IMR-90 (cell line): ENCODE measurements around the gene PNPLA2. TPM values are rescaled to one million over a fixed set of nuclear protein-coding genes. Genes with fewer than 3 reads are reported as not detected.

Experiments
- ATAC-seq: fragments of 200-7000 bp; cut with Tn5 transposase; 2 replicates; pipeline ENCODE4 v1.9.1; 2020; ENCODE audit warnings: low read depth, mild to moderate bottlenecking, moderate library complexity
- BruUV-seq: library from RNA; stranded (reverse); fragments of 400-500 nt; replicated peaks from 2 replicates; lab custom pipeline; 2021; lab: Mats Ljungman, UMichigan
- CTCF ChIA-PET: fragments of 300-600 bp; formaldehyde crosslinking; extraction: SDS; loops from one replicate; lab custom pipeline; 2021; ENCODE audit warnings: antibody characterized with exemption; lab: Yijun Ruan, JAX
- POLR2A ChIA-PET: fragments of 300-600 bp; sonication (Branson Sonifier 250); formaldehyde crosslinking; loops from one replicate; lab custom pipeline; 2022; ENCODE audit warnings: antibody characterized with exemption; ENCODE audit not compliant: unreplicated experiment; lab: Charles Lee
- DNase-seq: peaks from one replicate; pipeline ENCODE4 v3.0.0; 2013
- H2AFZ ChIP-seq: replicated peaks from 2 replicates; pipeline ENCODE3; 2013; ENCODE audit warnings: low read length, mild to moderate bottlenecking; ENCODE audit not compliant: poor library complexity
- H2AK5ac ChIP-seq: 2 replicates; pipeline ENCODE4 v1.6.1; 2013; ENCODE audit warnings: low read depth, low read length, inconsistent platforms
- H2AK9ac ChIP-seq: replicated peaks from 2 replicates; pipeline ENCODE3; 2013; ENCODE audit warnings: mild to moderate bottlenecking, low read depth, low read length, moderate library complexity; ENCODE audit not compliant: poor library complexity
- H2BK120ac ChIP-seq: 2 replicates; pipeline ENCODE4 v1.6.1; 2013; ENCODE audit warnings: low read depth, low read length, inconsistent platforms
- H2BK15ac ChIP-seq: 3 replicates; pipeline ENCODE4 v1.6.1; 2013; ENCODE audit warnings: low read depth, low read length, inconsistent platforms
- H2BK20ac ChIP-seq: 2 replicates; pipeline ENCODE4 v1.6.1; 2013; ENCODE audit warnings: low read depth, mild to moderate bottlenecking, inconsistent platforms, low read length, moderate library complexity
- H2BK5ac ChIP-seq: 2 replicates; pipeline ENCODE4 v1.6.1; 2013; ENCODE audit warnings: mild to moderate bottlenecking, low read depth, low read length, inconsistent platforms; ENCODE audit not compliant: poor library complexity, severe bottlenecking
- H3K14ac ChIP-seq: replicated peaks from 2 replicates; pipeline ENCODE4 v1.6.1; 2013; ENCODE audit warnings: low read depth, low read length, inconsistent platforms
- H3K18ac ChIP-seq: 2 replicates; pipeline ENCODE4 v1.6.1; 2013; ENCODE audit warnings: low read depth, low read length, control low read depth
- H3K23ac ChIP-seq: 2 replicates; pipeline ENCODE4 v1.6.1; 2013; ENCODE audit warnings: low read depth, low read length, inconsistent platforms
- H3K27ac ChIP-seq: 2 replicates; pipeline ENCODE4 v1.5.1; 2013; ENCODE audit warnings: mild to moderate bottlenecking, control low read depth, low read length; ENCODE audit not compliant: insufficient read depth
- H3K27me3 ChIP-seq: 2 replicates; pipeline ENCODE4 v1.6.1; 2013; ENCODE audit warnings: low read length; ENCODE audit not compliant: control insufficient read depth, insufficient read depth
- H3K36me3 ChIP-seq: 2 replicates; pipeline ENCODE4 v1.6.1; 2013; ENCODE audit warnings: low read length, mixed read lengths; ENCODE audit not compliant: control insufficient read depth, insufficient read depth
- H3K4ac ChIP-seq: 2 replicates; pipeline ENCODE4 v1.6.1; 2013; ENCODE audit warnings: low read depth, low read length, inconsistent platforms
- H3K4me1 ChIP-seq: 2 replicates; pipeline ENCODE4 v1.6.1; 2013; ENCODE audit warnings: low read length, mixed read lengths; ENCODE audit not compliant: control insufficient read depth, insufficient read depth
- H3K4me2 ChIP-seq: 2 replicates; pipeline ENCODE4 v1.6.1; 2013; ENCODE audit warnings: low read depth, mild to moderate bottlenecking, control low read depth, low read length, moderate library complexity
- H3K4me3 ChIP-seq: 2 replicates; pipeline ENCODE4 v1.5.1; 2013; ENCODE audit warnings: low read depth, mild to moderate bottlenecking, control low read depth, low read length, moderate library complexity; ENCODE audit not compliant: insufficient read depth
- H3K56ac ChIP-seq: 2 replicates; pipeline ENCODE4 v1.6.1; 2013; ENCODE audit warnings: low read length, inconsistent platforms; ENCODE audit not compliant: insufficient read depth; ENCODE audit errors: extremely low read depth
- H3K79me1 ChIP-seq, 2 experiments: 2 replicates each; pipeline ENCODE4 v1.6.1; 2013; ENCODE audit warnings: low read length in 2 of 2, inconsistent platforms in 1 of 2, low read depth in 1 of 2
- H3K9ac ChIP-seq: 2 replicates; pipeline ENCODE4 v1.6.1; 2013; ENCODE audit warnings: low read depth, low read length, control low read depth
- H3K9me1 ChIP-seq: 2 replicates; pipeline ENCODE4 v1.6.1; 2013; ENCODE audit warnings: low read length, inconsistent platforms; ENCODE audit not compliant: insufficient read depth
- H3K9me3 ChIP-seq: 2 replicates; pipeline ENCODE4 v1.6.1; 2013; ENCODE audit warnings: low read length; ENCODE audit not compliant: control insufficient read depth, insufficient read depth
- H4K20me1 ChIP-seq: 2 replicates; pipeline ENCODE4 v1.6.1; 2013; ENCODE audit warnings: low read length, inconsistent platforms; ENCODE audit not compliant: insufficient read depth
- H4K5ac ChIP-seq: 2 replicates; pipeline ENCODE4 v1.6.1; 2013; ENCODE audit warnings: mild to moderate bottlenecking, low read depth, low read length, control low read depth
- H4K8ac ChIP-seq, 2 experiments: 2 replicates each; pipeline ENCODE4 v1.6.1; 2013; ENCODE audit warnings: low read depth in 2 of 2, low read length in 2 of 2, control low read depth in 1 of 2, inconsistent platforms in 1 of 2
- H4K91ac ChIP-seq: 2 replicates; pipeline ENCODE4 v1.6.1; 2013; ENCODE audit warnings: low read depth, low read length, inconsistent platforms; ENCODE audit not compliant: insufficient read depth
- BHLHE40 ChIP-seq: fragments of 150-350 bp; IDR thresholded peaks from 2 replicates; pipeline ENCODE4 v1.6.1; 2016; ENCODE audit warnings: mild to moderate bottlenecking, low read depth, low read length
- CEBPB ChIP-seq: IDR thresholded peaks from 2 replicates; pipeline ENCODE4 v1.6.1; 2012; ENCODE audit warnings: low read depth, low read length, improper control_type of control experiment
- CHD1 ChIP-seq: IDR thresholded peaks from 2 replicates; pipeline ENCODE4 v1.6.1; 2012; ENCODE audit warnings: low read depth, low read length, improper control_type of control experiment
- CTCF ChIP-seq: conservative IDR thresholded peaks from 2 replicates; pipeline ENCODE4 v1.5.1; 2012; ENCODE audit warnings: mild to moderate bottlenecking, low read depth, low read length, improper control_type of control experiment
- FOS ChIP-seq: fragments of 150-350 bp; IDR thresholded peaks from 2 replicates; pipeline ENCODE4 v1.6.1; 2016; ENCODE audit warnings: low read depth, low read length
- MAFK ChIP-seq: IDR thresholded peaks from 2 replicates; pipeline ENCODE4 v1.6.1; 2012; ENCODE audit warnings: low read depth, low read length, improper control_type of control experiment
- MAZ ChIP-seq: IDR thresholded peaks from 2 replicates; pipeline ENCODE4 v1.6.1; 2012; ENCODE audit warnings: low read depth, mild to moderate bottlenecking, low read length, improper control_type of control experiment, moderate library complexity, borderline replicate concordance
- MXI1 ChIP-seq: IDR thresholded peaks from 2 replicates; pipeline ENCODE4 v1.6.1; 2012; ENCODE audit warnings: low read depth, mild to moderate bottlenecking, low read length, moderate library complexity, borderline replicate concordance
- NFE2L2 ChIP-seq: fragments of 150-350 bp; IDR thresholded peaks from 2 replicates; pipeline ENCODE4 v1.6.1; 2016; ENCODE audit warnings: low read depth, mild to moderate bottlenecking, low read length
- POLR2A ChIP-seq: IDR thresholded peaks from 2 replicates; pipeline ENCODE4 v1.6.1; 2012; ENCODE audit warnings: mild to moderate bottlenecking, low read depth, low read length
- RAD21 ChIP-seq: IDR thresholded peaks from 2 replicates; pipeline ENCODE4 v1.6.1; 2012; ENCODE audit warnings: low read length, improper control_type of control experiment
- RCOR1 ChIP-seq: IDR thresholded peaks from 2 replicates; pipeline ENCODE4 v1.6.1; 2012; ENCODE audit warnings: mild to moderate bottlenecking, low read length, improper control_type of control experiment; ENCODE audit not compliant: insufficient replicate concordance
- RFX5 ChIP-seq: IDR thresholded peaks from 2 replicates; pipeline ENCODE4 v1.8.0; 2012; ENCODE audit warnings: low read depth, mild to moderate bottlenecking, low read length, moderate library complexity
- SMC3 ChIP-seq: fragments of 150-350 bp; IDR thresholded peaks from 2 replicates; pipeline ENCODE4 v1.6.1; 2016; ENCODE audit warnings: low read depth, mild to moderate bottlenecking, antibody characterized with exemption, low read length, moderate library complexity
- WGBS, 2 experiments: methylation state at CpG; one replicate each; pipeline versions ENCODE4 v1.1.5 to v1.1.7; 2013; ENCODE audit warnings: missing lambda C conversion rate in 2 of 2; ENCODE audit not compliant: insufficient read length in 1 of 2; ENCODE audit errors: extremely low coverage in 2 of 2; 5-methylcytosine and 5-hydroxymethylcytosine counted together
- dilution Hi-C: fragments of 300-500 bp; cut with HindIII; formaldehyde crosslinking; loops from one replicate; pipeline ENCODE4 v1.14.3; 2018; ENCODE audit warnings: low sequenced_read_pairs; ENCODE audit not compliant: unreplicated experiment
- in situ Hi-C: fragments of 300-500 bp; cut with MboI; formaldehyde crosslinking; loops from 3 replicates; pipeline ENCODE4 v1.14.3; 2019; ENCODE audit warnings: low sequenced_read_pairs, inconsistent platforms, mixed read lengths
- intact Hi-C: fragments of 100-400 bp; cut with micrococcal nuclease; formaldehyde crosslinking; loops from 2 replicates; pipeline ENCODE4 v1.10.0; 2022
- polyA plus RNA-seq, 3 experiments: library from polyadenylated mRNA; depleted of rRNA; stranded (reverse); fragments of >200 nt; gene quantifications; 2 replicates each; pipeline ENCODE4 v1.2.3, GENCODE V29; 2012; ENCODE audit warnings: low replicate concordance in 1 of 3
- total RNA-seq: library from RNA; depleted of rRNA; stranded (reverse); fragments of >200 nt; gene quantifications from 2 replicates; pipeline ENCODE4 v1.2.3, GENCODE V29; 2012
- TF ChIP-seq, protein P1 (sequence below): fragments of 150-350 bp; IDR thresholded peaks from 2 replicates; pipeline ENCODE4 v1.6.1; 2016; ENCODE audit warnings: low read depth, mild to moderate bottlenecking, low read length, moderate library complexity, borderline replicate concordance
- TF ChIP-seq, protein P2 (sequence below): fragments of 150-350 bp; IDR thresholded peaks from 2 replicates; pipeline ENCODE4 v1.6.1; 2017; ENCODE audit warnings: mild to moderate bottlenecking, antibody characterized with exemption, low read length, low read depth

Gene PNPLA2
- total and polyA plus RNA-seq, 2 of the 4 experiments (the other 2 are of a cell fraction), result 7.0 to 94.3 TPM

- no peak overlapping the region for H4K8ac ChIP-seq
- no TSS peak for BruUV-seq
- peaks cover 71% of the 10 kb centered on the region for H4K20me1 ChIP-seq
- no peak overlapping the region for H4K91ac ChIP-seq
- H3K9me1 ChIP-seq, result no peaks in the 10 kb centered on the region
- no peak overlapping the region for H2BK5ac ChIP-seq
- no peaks in the 10 kb centered on the region for H3K9me3 ChIP-seq
- ATAC-seq (no peak), DNase-seq (no peak)
- H3K56ac ChIP-seq, result no peak overlapping the region
- H3K14ac ChIP-seq, result no peak overlapping the region
- H3K4me3 ChIP-seq, result no peak overlapping the region
- H4K5ac ChIP-seq, result no peak overlapping the region
- dilution Hi-C loops (no loop called here), in situ Hi-C loops (no loop called here), intact Hi-C loops (no loop called here)
- no peak overlapping the region for H2AFZ ChIP-seq
- WGBS, 2 experiments, result 95% methylated on average over 7 of the region's 15 CpGs; no CpG with 5 or more reads in 1 of the 2 experiments
- H3K4me2 ChIP-seq, result no peak overlapping the region
- H2BK20ac ChIP-seq, result no peak overlapping the region
- no peak overlapping the region for H3K27ac ChIP-seq
- H2AK5ac ChIP-seq, result no peak overlapping the region
- H2BK15ac ChIP-seq, result no peak overlapping the region
- ChIA-PET POLR2A (no interaction called here), CTCF (no interaction called here)
- H3K9ac ChIP-seq, result no peak overlapping the region
- H2BK120ac ChIP-seq, result no peak overlapping the region
- TF ChIP-seq POLR2A (no peak), MAZ (no peak), RAD21 (no peak), CHD1 (no peak), RFX5 (no peak), MXI1 (no peak), BHLHE40 (no peak), NFE2L2 (no peak), MAFK (no peak), CEBPB (no peak), RCOR1 (no peak), FOS (no peak), SMC3 (no peak), CTCF (no peak)
- TF ChIP-seq, protein P1, sequence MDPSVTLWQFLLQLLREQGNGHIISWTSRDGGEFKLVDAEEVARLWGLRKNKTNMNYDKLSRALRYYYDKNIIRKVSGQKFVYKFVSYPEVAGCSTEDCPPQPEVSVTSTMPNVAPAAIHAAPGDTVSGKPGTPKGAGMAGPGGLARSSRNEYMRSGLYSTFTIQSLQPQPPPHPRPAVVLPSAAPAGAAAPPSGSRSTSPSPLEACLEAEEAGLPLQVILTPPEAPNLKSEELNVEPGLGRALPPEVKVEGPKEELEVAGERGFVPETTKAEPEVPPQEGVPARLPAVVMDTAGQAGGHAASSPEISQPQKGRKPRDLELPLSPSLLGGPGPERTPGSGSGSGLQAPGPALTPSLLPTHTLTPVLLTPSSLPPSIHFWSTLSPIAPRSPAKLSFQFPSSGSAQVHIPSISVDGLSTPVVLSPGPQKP, result no peak
- TF ChIP-seq, protein P2, sequence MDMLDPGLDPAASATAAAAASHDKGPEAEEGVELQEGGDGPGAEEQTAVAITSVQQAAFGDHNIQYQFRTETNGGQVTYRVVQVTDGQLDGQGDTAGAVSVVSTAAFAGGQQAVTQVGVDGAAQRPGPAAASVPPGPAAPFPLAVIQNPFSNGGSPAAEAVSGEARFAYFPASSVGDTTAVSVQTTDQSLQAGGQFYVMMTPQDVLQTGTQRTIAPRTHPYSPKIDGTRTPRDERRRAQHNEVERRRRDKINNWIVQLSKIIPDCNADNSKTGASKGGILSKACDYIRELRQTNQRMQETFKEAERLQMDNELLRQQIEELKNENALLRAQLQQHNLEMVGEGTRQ, result no peak
- no peak overlapping the region for H2AK9ac ChIP-seq
- no peaks in the 10 kb centered on the region for H3K27me3 ChIP-seq
- no peak overlapping the region for H3K4ac ChIP-seq
- H3K23ac ChIP-seq, result no peak overlapping the region
- H3K36me3 ChIP-seq, result peaks cover 17% of the 10 kb centered on the region
- H3K18ac ChIP-seq, result no peak overlapping the region
- peaks cover 18% of the 10 kb centered on the region for H3K4me1 ChIP-seq
- H3K79me1 ChIP-seq, result peaks cover 9 to 83% of the 10 kb centered on the region in 2 experiments
Observed at GRCh38 chr11:852762-853161, 34.0 kb downstream of the PNPLA2 start.
